ENCODE data around the gene GUCA2A.

Gene GUCA2A

DNA sequence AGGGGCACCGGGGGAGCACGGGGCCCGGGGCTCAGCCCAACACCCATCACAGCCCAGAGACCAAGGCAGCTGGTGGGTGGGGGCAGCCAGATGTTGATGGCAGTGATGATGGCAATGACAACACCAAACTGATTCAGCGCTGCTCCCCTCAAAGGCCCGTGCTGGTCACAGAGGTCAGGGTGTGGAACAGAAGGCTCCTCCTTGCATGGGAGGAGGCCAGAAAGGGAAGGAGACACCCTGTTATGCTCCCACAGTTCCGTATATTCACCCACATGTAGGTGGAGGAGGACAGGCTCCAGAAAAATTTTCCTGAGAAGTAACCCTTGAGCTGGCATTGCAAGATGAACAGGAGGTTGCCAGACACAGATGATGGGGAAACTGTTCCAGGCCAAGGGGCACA lies 10.9 kb downstream of the GUCA2A start:
- no peak for DNase-seq (ENCODE audit: low read depth)

DNA sequence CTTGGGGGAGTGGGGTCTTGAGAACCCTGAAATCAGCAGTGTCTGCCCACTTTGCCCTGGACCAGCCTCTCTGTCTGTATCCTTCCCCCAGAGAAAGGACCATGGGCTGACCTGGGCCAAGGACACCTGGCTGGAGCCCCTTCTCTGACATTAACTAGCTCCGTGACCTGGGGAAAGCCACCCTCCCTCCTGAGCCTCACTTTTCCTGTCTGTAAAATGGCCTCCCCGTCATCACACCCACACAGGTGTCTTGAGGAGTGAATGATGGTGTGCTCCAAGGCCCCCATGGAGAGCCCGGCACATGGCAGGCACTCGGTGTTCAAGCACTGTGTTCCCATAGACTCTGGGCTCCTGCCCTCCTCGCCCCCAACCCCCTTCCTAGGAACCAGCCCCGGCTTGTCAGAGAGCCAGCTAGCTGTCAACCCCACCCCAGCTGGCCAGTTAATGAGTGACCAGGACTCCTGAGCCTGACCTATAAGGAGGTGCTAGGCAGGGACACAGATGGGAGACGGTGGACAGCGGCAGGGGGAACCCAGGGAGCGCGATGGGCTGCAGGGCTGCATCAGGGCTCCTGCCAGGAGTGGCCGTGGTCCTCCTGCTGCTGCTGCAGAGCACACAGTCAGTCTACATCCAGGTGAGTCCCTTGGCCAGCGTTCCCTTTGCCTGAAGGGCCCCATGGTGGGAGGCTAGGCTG lies 11.5 kb downstream of the GUCA2A start, which contains the start of gene GUCA2B:
TSS of gene GUCA2B (plus strand) at position 504 of the 694 bp plus-strand sequence. CDS start at position 545, 41 bp downstream.
- DNase-seq (ENCODE audit: low read depth): no peak

DNA sequence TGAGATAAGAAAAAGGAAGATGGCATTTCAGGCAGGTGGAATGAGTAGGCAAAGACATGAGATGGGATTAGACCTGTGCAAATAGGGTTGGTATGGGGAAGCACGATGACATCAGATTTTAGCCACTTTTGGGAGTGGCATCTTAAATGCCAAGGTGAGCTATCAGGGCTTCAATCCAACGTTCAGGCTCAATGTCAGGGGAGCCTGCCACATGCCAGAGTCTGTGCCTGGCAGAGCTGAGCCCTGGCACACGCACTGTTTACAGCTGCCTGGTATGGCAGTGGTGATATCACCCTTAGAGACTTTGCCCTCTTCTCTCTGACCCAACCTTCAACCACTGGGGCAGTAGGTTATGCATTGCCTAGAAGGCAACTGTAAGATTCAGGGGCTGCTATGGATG lies 12.4 kb downstream of the GUCA2A start:
- no peak for DNase-seq (ENCODE audit: low read depth)

DNA sequence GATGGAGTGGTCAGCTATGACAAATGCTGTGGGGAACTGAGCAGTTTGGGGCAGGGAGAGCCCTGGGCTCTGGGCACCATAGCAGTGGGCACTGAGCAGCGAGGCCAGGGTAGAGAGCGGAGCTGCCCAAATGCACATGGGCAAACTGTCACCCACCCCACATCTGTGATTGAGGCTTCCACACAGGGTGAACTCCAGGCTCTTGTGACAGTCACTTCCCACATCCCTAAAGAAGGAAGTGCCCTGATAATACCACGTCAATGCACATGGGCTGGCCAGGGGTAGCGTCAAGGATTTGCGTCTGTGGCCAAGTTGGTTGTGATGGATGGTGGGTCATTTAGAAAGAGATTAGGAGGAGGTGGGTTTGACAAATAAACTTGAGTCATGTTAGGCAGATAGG lies 13.9 kb downstream of the GUCA2A start:
- no peak for DNase-seq (ENCODE audit: low read depth)

DNA sequence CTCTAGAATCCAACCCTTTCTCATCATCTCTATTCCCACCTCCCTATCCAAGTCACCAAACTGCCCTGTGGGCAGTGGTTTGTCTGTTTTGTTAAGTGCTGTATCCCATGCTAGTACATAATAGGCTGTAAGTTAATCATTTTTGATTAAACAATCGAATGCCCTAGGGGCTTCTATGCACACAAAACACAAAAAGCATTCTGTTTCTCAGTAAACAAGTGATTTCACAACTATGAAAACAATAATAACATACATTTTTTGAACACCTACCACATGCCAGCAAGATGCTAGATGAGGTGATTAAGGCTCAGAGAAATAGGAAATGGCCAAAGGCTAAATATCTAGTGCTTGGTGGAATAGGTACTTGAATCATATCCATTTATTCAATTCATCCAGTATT lies 16.4 kb downstream of the GUCA2A start:
- no peak for DNase-seq (ENCODE audit: low read depth)

DNA sequence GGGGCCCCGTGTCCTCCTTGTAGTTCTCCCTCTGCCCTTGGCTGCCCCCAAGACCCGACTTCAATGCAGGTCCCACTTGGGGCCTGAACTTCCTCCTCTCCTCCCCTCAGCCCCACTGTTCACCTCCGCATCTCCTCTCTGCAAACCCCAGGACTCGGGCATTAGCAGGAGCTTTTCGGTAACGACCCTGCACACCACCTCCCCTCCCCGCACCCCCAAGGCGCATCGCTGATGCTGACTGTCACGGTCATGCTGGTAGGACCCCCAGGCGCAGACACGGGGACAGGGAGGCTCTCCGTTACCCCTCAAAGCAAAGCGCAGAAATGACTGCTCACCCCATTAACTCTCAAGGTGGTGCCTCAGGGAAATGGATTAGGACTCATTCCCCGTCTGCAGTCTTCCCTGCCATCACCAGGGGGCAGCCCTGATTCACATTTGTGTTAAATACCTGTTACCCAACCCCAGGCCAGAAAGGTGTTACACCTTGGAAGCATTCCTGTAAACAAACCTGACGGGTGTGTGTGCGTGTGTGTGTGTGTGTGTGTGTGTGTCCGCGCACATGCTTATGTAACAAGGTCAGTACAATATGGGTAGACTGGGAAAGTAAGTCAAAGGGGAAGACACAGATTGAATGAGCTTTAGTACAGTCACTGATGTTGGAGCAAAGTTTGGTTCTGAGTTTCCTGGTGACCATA lies 17.8 kb downstream of the GUCA2A start:
- peak; percentile 34 for DNase-seq (ENCODE audit: low read depth)

DNA sequence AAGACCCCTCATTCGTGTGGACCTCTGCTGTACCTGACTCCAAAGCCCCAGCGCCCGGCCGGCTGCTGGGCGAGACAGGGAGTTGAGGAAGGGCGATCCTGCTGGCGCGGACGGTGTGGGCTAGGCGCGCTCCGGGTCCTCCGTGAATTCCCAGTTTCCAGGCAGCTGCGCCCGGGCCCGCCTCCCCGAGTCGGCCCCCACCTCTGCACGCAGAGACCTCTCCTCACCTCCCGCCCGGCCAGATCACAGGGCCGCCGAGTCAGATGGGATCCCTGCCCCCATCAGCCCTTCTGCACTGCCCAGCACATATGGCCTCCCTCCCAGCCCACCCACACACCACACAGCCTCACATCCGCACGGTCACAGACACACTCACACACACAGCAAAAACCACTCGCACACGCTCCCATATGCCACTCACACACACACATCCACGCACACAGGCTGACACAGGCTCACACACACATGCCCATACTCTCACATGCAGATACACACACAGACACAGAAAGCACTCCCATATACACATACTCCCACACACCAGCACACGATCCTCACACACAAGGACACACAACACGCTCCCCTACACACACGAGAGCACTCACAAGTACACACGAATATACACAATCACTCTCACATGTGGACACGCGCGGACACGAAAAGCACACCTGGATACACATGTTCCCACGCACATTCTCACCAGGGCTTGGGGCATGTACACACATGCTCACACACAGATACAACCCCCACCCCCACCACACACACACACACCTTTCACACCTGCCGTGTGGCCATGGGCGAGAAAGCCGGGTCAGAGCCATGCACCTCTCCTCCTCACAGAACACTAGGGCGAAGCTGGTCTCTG lies 18.6 kb downstream of the GUCA2A start:
- no peak for DNase-seq (ENCODE audit: low read depth)

DNA sequence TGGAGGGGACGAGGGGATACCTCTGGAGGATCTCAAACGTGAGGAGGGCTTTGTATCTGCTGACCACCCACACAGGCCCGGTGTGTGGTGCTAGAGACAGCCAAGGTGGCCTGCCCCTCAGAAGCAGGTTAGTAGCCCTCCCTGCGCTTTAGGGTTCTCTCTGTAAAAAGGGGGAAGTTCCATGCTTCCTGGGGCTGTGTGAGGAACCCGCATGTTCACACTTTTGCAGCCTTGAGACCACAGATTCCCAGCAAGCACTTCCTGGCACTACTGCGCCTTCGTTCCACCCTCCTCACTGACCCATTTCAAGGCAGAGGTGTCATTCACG lies 19.2 kb downstream of the GUCA2A start:
- no peak for DNase-seq (ENCODE audit: low read depth)

DNA sequence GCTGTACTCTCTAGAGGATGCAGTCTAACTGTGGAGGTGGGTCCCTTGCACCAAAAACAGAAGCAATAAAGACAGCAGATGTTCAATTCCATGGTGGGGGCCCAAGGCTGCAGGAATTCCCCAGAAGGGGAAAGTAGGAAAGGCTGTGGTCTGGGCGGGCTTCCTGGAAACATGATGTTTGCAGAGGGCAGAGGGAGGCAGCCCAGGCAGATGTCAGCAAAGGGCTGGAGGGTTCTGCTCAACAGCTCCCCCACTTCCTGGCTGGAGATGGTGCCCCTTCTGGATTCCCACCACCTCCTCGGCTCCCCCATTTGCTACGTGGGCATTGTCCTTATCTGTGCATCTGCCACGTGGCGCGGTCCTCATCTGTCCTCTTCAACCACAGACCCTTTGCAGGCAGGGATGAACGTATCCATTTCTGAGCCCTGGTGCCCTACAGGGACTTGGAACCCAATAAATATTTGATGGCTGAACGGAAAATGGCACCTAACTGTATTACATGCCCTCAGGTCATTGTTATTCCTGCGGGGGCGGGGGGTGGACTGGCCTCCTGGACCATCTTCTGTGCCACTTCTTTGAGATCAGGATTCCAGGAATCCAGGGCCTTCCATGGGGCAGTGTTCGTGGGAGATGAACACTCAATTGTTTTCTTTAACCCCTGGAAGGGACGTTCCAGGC lies 19.7 kb downstream of the GUCA2A start:
- no peak for DNase-seq (ENCODE audit: low read depth)

DNA sequence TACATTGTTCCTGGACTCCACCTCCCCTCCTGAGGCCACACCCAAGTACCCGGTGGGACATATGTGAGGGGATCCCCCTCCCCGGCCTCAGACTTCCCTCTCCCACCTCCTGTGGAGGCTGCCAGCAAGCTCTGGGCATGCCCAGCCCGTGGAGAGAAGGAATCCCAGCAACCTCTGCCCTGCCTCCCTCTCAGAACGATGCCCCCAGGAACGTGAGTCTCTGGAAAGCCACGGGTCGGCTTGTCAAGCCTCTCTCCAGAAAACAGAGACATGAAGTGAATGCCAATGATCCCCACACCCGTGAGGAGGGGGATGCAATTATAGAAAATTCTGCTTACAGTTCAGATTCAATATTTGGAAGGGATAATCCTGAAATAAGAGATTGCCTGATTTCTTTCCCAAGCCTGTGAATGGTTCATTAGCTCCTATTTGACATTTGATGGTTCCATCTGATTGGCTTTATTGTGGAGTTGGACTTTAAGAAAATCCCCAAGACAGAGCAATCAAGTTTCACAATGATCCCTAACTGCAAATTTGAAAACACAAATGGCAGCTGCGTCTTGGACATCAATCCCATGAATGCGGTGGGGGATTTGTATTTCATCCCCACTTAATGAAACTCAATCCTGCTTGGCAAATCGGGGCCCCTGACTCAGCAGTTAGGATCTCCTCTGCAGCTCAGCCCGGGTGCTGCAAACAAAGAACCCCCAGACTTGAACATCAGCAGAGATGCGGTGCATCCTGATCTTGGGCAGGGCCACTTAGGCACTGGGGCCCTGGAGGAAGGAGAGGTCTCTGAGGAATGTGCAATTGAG lies 20.4 kb downstream of the GUCA2A start:
- no peak for DNase-seq (ENCODE audit: low read depth)

DNA sequence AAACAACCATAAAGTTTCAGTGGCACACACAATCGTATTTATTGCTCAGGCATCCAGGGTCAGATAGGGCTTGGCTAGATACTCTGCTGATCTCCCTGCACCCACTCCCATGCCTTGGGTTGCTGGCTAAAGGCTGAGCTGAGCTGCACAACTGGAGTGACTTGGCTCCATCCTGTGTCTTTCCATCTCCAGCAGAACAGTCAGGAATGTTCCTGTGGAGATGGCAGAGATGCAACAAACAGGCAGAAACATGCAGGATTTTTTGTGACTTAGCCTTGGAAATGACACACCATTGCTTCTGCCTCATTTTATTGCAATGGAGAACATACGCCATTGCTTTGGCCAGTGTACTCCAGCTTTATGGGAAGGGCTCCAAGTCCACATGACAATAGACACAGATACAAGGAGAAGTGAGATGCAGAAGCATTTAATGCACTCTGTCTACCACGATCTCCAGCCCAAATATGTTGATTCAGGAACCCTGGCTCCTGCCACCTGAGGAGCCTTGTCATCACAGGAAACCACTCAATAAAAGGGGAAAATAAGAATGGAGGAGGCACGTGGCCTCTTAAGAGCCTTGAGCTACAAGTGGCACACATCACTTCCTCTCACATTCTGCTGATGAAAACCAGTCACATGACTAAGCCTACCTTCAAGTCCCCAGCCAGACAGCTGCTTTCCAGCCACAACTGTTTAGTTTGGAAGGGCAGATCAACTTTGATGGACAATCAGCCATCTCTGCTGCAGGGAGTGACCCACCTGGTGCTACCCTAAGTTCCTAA lies 21.5 kb downstream of the GUCA2A start:
- no peak for DNase-seq (ENCODE audit: low read depth)

DNA sequence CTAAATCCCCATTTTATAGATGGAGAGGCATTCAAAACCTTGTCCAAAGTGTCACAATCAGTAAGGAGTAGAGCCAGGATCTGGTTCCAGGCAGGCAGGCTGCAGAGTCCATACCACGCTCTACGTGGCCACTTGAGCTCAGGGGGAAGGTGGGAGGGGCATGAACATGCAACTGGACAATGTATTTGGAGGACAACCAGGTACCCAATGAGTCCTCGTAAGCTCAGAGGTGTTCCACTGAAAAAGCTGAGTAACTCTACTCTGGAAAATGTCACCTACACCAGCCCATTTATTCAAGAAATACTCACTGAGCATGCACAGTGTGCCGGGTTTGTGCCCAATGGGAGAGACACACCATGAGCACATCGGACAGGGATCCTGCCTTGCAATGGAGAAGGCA lies 22.6 kb downstream of the GUCA2A start:
- no peak for DNase-seq (ENCODE audit: low read depth)

DNA sequence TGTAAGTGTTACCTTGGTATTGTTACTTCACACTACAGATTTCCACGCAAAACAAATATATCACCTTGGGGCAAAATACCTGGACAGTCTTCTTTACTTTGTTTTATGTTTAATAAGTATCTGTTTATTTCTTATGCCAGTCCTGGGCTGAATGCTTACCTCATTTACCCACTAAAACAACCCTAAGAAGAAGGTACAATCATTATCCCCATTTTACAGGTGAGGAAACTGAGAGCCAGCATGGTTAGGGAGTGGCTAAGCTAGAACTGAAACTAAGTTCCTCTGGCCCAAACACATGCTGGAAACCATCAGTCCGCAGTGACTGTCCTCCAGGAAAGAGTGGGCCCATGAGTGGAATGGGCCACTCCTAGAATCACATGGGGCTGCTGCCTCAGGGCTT lies 24.4 kb downstream of the GUCA2A start:
- DNase-seq (ENCODE audit: low read depth): no peak

DNA sequence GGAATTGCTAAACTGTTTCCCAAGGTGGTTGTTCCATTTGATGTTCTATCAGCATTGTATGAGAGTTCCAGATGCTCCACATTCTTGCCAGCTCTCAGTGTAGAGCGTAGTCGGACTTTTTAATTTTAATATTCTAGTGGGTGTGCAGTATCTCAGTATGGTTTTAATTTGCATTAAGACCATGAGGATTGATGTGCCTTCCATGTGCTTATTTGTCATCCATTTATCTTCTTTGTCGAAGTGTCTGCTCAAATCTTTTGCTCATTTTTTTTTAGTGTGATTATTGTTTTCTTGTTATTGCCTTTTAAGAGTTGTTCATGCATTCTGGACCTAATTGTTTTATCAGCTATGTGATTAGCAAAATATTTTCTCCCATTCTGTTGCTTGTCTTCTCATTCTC lies 25.1 kb downstream of the GUCA2A start:
- no peak for DNase-seq (ENCODE audit: low read depth)

DNA sequence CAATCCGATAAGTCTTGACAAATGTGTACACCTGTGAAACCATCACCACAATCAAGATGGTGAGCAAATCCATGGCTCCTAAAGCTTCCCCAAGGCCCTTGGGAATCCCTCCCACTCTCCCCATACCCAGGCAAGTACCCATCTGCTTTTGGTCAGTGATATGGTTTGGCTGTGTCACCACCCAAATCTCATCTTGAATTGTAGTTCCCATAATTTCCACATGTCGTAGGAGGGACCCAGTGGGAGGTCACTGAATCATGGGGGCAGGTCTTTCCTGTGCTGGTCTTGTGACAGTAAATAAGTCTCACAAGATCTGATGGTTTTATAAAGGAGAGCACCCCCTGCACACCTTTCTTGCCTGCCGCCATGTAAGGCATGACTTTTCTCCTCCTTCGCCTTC lies 26.0 kb downstream of the GUCA2A start:
- DNase-seq (ENCODE audit: low read depth): no peak

DNA sequence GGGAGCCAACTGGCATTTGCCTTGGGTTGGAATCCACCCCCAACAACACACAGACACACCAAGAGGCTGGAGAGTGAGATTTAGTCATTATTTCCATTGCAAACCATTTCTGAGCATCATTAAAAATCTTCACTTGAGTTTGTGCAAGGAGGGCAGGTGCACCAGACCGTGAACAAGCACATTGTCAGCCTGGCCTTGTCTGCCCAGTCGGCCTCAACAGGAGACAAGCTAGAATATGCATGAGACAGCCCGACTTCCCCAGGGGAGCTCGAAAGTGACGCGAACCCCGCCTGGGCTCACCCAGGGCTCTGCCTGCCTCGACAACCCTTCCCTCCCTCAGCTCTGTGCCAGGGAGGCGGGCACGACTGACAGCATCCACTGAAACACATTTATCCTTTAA lies 26.8 kb downstream of the GUCA2A start:
- DNase-seq (ENCODE audit: low read depth): no peak

DNA sequence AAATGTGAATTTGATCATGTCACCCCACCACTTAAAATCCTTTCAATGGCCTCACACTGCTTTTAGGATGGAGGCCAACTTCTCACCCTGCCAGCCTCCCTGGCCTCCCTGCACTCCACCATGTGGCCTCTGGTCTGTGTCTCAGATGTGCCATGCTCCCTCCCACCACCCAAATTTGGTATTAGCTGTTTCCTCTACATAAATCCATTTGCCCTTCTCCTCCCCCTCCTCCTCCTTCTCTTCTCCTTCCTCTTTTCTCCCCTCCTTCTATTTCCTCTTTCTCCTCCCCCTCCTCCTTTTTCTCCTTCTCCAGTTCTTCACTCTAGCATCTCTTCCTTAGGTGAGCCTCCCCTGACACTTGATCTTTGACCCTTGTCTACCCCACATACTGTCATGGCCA lies 28.1 kb downstream of the GUCA2A start:
- DNase-seq (ENCODE audit: low read depth): no peak

DNA sequence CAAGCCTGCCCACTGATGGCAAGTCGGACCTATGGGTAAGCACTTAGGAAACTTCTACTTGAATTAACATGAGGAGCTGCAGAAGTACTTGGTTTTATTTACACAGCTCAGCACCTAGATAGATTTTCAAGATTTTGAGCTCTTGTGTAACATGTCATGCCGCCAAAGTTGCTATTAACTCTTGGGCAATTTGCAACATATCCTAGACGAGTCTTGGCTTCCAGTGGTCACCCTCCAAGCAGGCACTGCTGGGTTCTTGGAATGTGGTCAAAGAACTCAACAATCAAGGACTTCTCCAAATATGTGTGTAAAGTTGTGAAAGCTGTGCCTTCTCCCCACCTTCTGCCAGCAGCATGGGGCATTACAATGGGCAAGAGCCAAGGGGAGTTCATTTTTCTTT lies 29.1 kb downstream of the GUCA2A start:
- DNase-seq (ENCODE audit: low read depth): no peak

DNA sequence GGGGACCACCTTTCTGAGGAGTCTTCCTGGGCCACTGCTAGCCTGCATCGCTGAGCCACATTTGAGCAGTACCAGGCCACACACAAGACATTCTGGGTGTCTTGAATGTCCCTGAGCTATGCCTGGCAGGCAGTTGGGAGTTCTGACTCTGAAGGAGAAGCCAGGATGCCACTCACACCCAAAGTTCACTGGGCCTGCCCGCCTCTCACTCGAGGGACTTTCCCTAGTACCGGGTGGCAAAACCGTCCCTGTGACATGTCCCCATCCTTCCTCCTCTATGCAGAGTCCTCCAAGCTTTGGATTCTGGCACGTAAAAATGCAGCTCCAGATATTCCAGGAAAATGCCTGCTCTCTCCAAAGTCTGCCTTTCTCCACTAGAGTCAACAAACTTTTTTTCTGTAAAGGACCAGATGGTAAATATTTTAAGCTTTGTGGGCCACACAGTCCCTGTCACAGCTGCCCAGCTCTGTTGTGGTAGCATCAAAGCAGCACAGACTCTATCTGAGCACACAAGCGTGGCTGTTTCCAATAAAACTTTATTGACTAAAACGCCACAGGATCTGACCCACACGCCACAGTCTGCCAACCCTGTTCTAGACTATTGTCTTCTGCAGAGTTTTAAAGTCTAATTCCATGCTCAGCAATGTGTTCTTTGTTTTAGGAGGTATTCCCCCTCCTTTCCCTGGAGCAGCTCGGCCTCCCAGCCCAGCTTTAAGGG lies 30.6 kb downstream of the GUCA2A start:
- DNase-seq (ENCODE audit: low read depth): no peak

DNA sequence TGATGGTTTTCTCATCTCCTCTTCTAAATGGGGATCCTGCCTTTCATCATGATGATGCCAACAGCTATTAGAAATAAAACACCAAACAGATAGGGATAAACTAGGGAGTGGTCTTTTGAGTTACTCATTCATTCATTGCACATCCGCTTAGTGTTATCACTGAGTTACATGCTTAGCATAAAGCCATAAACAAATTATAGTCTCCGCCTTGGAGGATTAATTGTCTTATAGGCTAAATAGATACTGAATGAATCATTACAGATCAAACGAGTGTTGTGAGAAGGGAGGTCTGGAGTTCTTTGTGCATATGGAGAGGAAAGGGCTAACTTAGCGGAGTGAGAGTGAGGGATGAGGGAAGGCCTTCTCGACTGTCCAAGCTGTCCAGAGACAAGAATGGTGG lies 31.2 kb downstream of the GUCA2A start:
- DNase-seq (ENCODE audit: low read depth): no peak
